ENCODE measurements around the gene TMEM37. TPM values are rescaled to one million over a fixed set of nuclear protein-coding genes. Genes with fewer than 3 reads are reported as not detected.

The TMEM37 gene
- total and polyA plus RNA-seq, 2 of the 13 experiments (the other 11 are each of a cell fraction or from before 2014, with no cell fraction given), result 37.7 to 115 TPM

GRCh38 chr2:119435081-119435952, 3.7 kb downstream of the TMEM37 start (continued):
- no peak for TF ChIP-seq ZNF513 (CRISPR knock-in tag; conservative IDR thresholded peaks at IDR 0.05)
- no peak for TF ChIP-seq PRMT3 (CRISPR knock-in tag; IDR thresholded peaks at IDR 0.05; ENCODE audit: borderline replicate concordance, low read depth)
- TF ChIP-seq HNF4G (IDR thresholded peaks at IDR 0.05; ENCODE audit: borderline replicate concordance, low read depth, low read length), result no peak
- peak; percentile 50; the same call in 1 of the 2 replicates for TF ChIP-seq HNF4G (CRISPR knock-in tag; IDR thresholded peaks at IDR 0.05; ENCODE audit: borderline replicate concordance, low read depth)
- TF ChIP-seq ZNF362 (CRISPR knock-in tag; IDR thresholded peaks at IDR 0.05; ENCODE audit: borderline replicate concordance), result no peak
- no peak for TF ChIP-seq RARA (CRISPR knock-in tag; IDR thresholded peaks at IDR 0.05)
- no peak for TF ChIP-seq ZNF225 (CRISPR knock-in tag; IDR thresholded peaks at IDR 0.05)
- TF ChIP-seq ZNF282 (IDR thresholded peaks at IDR 0.05; ENCODE audit: partially characterized antibody), result no peak
- TF ChIP-seq ZNF724P (CRISPR knock-in tag; IDR thresholded peaks at IDR 0.05; ENCODE audit: borderline replicate concordance), result peak; percentile 18; the same call in 1 of the 2 replicates
- no peak for TF ChIP-seq KIAA2018 (CRISPR knock-in tag; IDR thresholded peaks at IDR 0.05; ENCODE audit: borderline replicate concordance)
- TF ChIP-seq HDAC1 (CRISPR knock-in tag; IDR thresholded peaks at IDR 0.05), result 0 out of 2 replicates have a peak, but pooled peaks have one; percentile 24
- TF ChIP-seq MLLT10 (CRISPR knock-in tag; IDR thresholded peaks at IDR 0.05), result no peak
- TF ChIP-seq ZNF253 (CRISPR knock-in tag; IDR thresholded peaks at IDR 0.05; ENCODE audit: borderline replicate concordance), result no peak
- TF ChIP-seq MATR3 (CRISPR knock-in tag; IDR thresholded peaks at IDR 0.05), result no peak
- no peak for TF ChIP-seq SP1 (IDR thresholded peaks at IDR 0.05)
- no peak for TF ChIP-seq SP1 (CRISPR knock-in tag; IDR thresholded peaks at IDR 0.05)
- TF ChIP-seq RFX3 (CRISPR knock-in tag; IDR thresholded peaks at IDR 0.05), result no peak
- no peak for TF ChIP-seq ZFP36L2 (CRISPR knock-in tag; IDR thresholded peaks at IDR 0.05)
- TF ChIP-seq ZNF501 (CRISPR knock-in tag; IDR thresholded peaks at IDR 0.05), result 0 out of 2 replicates have a peak, but pooled peaks have one; percentile 15
- 0 out of 2 replicates have a peak, but pooled peaks have one; percentile 45 for TF ChIP-seq ZNF44 (CRISPR knock-in tag; IDR thresholded peaks at IDR 0.05)

Measured in HepG2 (cell line).